SKM-1 (cell line): ENCODE results near the gene OVCH2.
"Not testable (repeated sequence)": the region's sequence is repeated elsewhere in the genome, so short reads cannot be mapped to it uniquely, and the experiment has no call there.

Experiments
- DNase-seq: peaks from one replicate; lab custom pipeline; 2025; ENCODE audit not compliant: unreplicated experiment; lab: John Stamatoyannopoulos, UW

OVCH2 gene

GRCh38 chr11:7706377-7706776, at the start of gene OVCH2:
Gene OVCH2, minus strand, starts transcription at chr11:7706477. Its CDS starts 83 bp downstream, at chr11:7706394.
- no peak for DNase-seq

GRCh38 chr11:7749456-7749855, 43.2 kb upstream of the OVCH2 start:
- no peak for DNase-seq

GRCh38 chr11:7734767-7735166, 28.5 kb upstream of the OVCH2 start:
- not testable (repeated sequence) for DNase-seq

- no peak for DNase-seq
These were observed 8.5 kb upstream of the OVCH2 start for GRCh38 chr11:7714786-7715185.

- no peak for DNase-seq
These were observed 2.5 kb downstream of the OVCH2 start for GRCh38 chr11:7703740-7704139.

- DNase-seq = no peak
These were observed 9.9 kb downstream of the OVCH2 start for GRCh38 chr11:7696424-7696823.

GRCh38 chr11:7694235-7694634, 12.0 kb downstream of the OVCH2 start:
- DNase-seq = no peak

GRCh38 chr11:7692426-7692825, 13.9 kb downstream of the OVCH2 start:
- DNase-seq = no peak

GRCh38 chr11:7691759-7692350, 14.4 kb downstream of the OVCH2 start:
- no peak for DNase-seq

- no peak for DNase-seq
These were observed 15.6 kb downstream of the OVCH2 start for GRCh38 chr11:7690648-7691047.

- DNase-seq = no peak
These were observed 17.0 kb downstream of the OVCH2 start for GRCh38 chr11:7689239-7689638.

- peak; percentile 41 for DNase-seq
These were observed 17.9 kb downstream of the OVCH2 start for GRCh38 chr11:7688238-7688826.

GRCh38 chr11:7687386-7687785, 18.9 kb downstream of the OVCH2 start:
- DNase-seq = no peak

GRCh38 chr11:7686761-7687160, 19.5 kb downstream of the OVCH2 start:
- no peak for DNase-seq

GRCh38 chr11:7683571-7683970, 22.7 kb downstream of the OVCH2 start:
- no peak for DNase-seq

GRCh38 chr11:7677796-7678201, 28.5 kb downstream of the OVCH2 start:
- no peak for DNase-seq

GRCh38 chr11:7677071-7677470, 29.2 kb downstream of the OVCH2 start:
- DNase-seq = no peak

GRCh38 chr11:7675631-7676030, 30.6 kb downstream of the OVCH2 start:
- no peak for DNase-seq

GRCh38 chr11:7673724-7674434, 32.4 kb downstream of the OVCH2 start:
- no peak for DNase-seq

- DNase-seq = no peak
These were observed 33.1 kb downstream of the OVCH2 start, which contains the start of gene CYB5R2 for GRCh38 chr11:7672960-7673723. Gene CYB5R2, minus strand, starts transcription at chr11:7673500. Its CDS starts 675 bp downstream, at chr11:7672825.

- DNase-seq = no peak
These were observed 33.9 kb downstream of the OVCH2 start for GRCh38 chr11:7672276-7672959.
